Measurements from ENCODE around the gene EXTL2. TPM values are rescaled to one million over a fixed set of nuclear protein-coding genes. Genes with fewer than 3 reads are reported as not detected.

Gene EXTL2
- total RNA-seq (20.0 and 23.9 TPM in 2 replicates), polyA plus RNA-seq (42.5 and 57.2 TPM in 2 replicates)

GRCh38 chr1:100894603-100895539 lies at the start of gene EXTL2:
TSS of gene EXTL2 (minus strand) at chr1:100894842. CDS start at chr1:100888757, 6,085 bp downstream.
- peak within 1 kb of the TSS; percentile 65 for H3K4me3 ChIP-seq
- peak within 1 kb of the TSS; percentile 91 for H3K27ac ChIP-seq
- TF ChIP-seq CTCF (IDR thresholded peaks at IDR 0.05; ENCODE audit: low read depth, low read length) = no peak
- DNase-seq (ENCODE audit: low read depth in 1 of 2, low spot score in 1 of 2) = peak; percentile 84 to 95
- no peaks in the 10 kb centered on the region for H3K36me3 ChIP-seq
- H3K27me3 ChIP-seq = no peaks in the 10 kb centered on the region
- no peaks in the 10 kb centered on the region for H3K9me3 ChIP-seq (ENCODE audit: low read depth)
- peaks cover 14% of the 10 kb centered on the region for H3K4me1 ChIP-seq (ENCODE audit: low read depth)

GRCh38 chr1:100943533-100943932 lies 48.9 kb upstream of the EXTL2 start:
- no peaks in the 10 kb centered on the region for H3K36me3 ChIP-seq
- no peaks in the 10 kb centered on the region for H3K9me3 ChIP-seq (ENCODE audit: low read depth)
- DNase-seq (ENCODE audit: low read depth in 1 of 2, low spot score in 1 of 2) = no peak
- H3K27me3 ChIP-seq = no peaks in the 10 kb centered on the region
- H3K4me3 ChIP-seq = no peak overlapping the region
- TF ChIP-seq CTCF (IDR thresholded peaks at IDR 0.05; ENCODE audit: low read depth, low read length) = no peak
- H3K27ac ChIP-seq = no peak overlapping the region
- no peaks in the 10 kb centered on the region for H3K4me1 ChIP-seq (ENCODE audit: low read depth)

- Histone ChIP-seq H3K9me3 (ENCODE audit: low read depth) (no peaks in the 10 kb centered on the region), H3K4me3 (no peak overlapping the region), H3K27me3 (no peaks in the 10 kb centered on the region), H3K27ac (no peak overlapping the region), H3K36me3 (peaks cover 3% of the 10 kb centered on the region), H3K4me1 (ENCODE audit: low read depth) (no peaks in the 10 kb centered on the region)
- no peak for DNase-seq (ENCODE audit: low read depth in 1 of 2, low spot score in 1 of 2)
- no peak for TF ChIP-seq CTCF (IDR thresholded peaks at IDR 0.05; ENCODE audit: low read depth, low read length)
Measured at GRCh38 chr1:100942304-100943046, 47.8 kb upstream of the EXTL2 start.

GRCh38 chr1:100941580-100942216 lies 47.1 kb upstream of the EXTL2 start:
- Histone ChIP-seq H3K27me3 (no peaks in the 10 kb centered on the region), H3K27ac (no peak overlapping the region), H3K9me3 (ENCODE audit: low read depth) (no peaks in the 10 kb centered on the region), H3K4me3 (no peak overlapping the region), H3K36me3 (peaks cover 3% of the 10 kb centered on the region), H3K4me1 (ENCODE audit: low read depth) (no peaks in the 10 kb centered on the region)
- no peak for TF ChIP-seq CTCF (IDR thresholded peaks at IDR 0.05; ENCODE audit: low read depth, low read length)
- no peak for DNase-seq (ENCODE audit: low read depth in 1 of 2, low spot score in 1 of 2)

- peaks cover 3% of the 10 kb centered on the region for H3K36me3 ChIP-seq
- no peaks in the 10 kb centered on the region for H3K27me3 ChIP-seq
- no peak overlapping the region for H3K4me3 ChIP-seq
- H3K4me1 ChIP-seq (ENCODE audit: low read depth) = no peaks in the 10 kb centered on the region
- no peaks in the 10 kb centered on the region for H3K9me3 ChIP-seq (ENCODE audit: low read depth)
- no peak for DNase-seq (ENCODE audit: low read depth in 1 of 2, low spot score in 1 of 2)
- TF ChIP-seq CTCF (IDR thresholded peaks at IDR 0.05; ENCODE audit: low read depth, low read length) = no peak
- no peak overlapping the region for H3K27ac ChIP-seq
Measured at GRCh38 chr1:100941098-100941527, 46.5 kb upstream of the EXTL2 start.

All from cardiac muscle cell (in vitro differentiated cells and primary cell).